Testis (tissue), 3 donors: ENCODE measurements around the gene SNRPN. TPM values are rescaled to one million over a fixed set of nuclear protein-coding genes. Genes with fewer than 3 reads are reported as not detected.
"Not testable (repeated sequence)": the region's sequence is repeated elsewhere in the genome, so short reads cannot be mapped to it uniquely, and the experiment has no call there.

ENCODE experiments used
- DNase-seq: peaks from one replicate; pipeline ENCODE4 v3.0.0-alpha.2; 2019
- H3K27ac ChIP-seq, 2 donors: fragments of 200-600 bp; sonication (generic); one replicate each; pipeline ENCODE4 v1.5.1; 2019
- H3K27me3 ChIP-seq: fragments of 200-600 bp; sonication (generic); one replicate; pipeline ENCODE4 v1.5.1; 2019
- H3K36me3 ChIP-seq: fragments of 200-600 bp; sonication (generic); one replicate; pipeline ENCODE4 v1.5.1; 2017; ENCODE audit warnings: low read depth; ENCODE audit errors: missing control alignments
- H3K4me1 ChIP-seq: fragments of 200-600 bp; sonication (generic); one replicate; pipeline ENCODE4 v1.5.1; 2019
- H3K4me3 ChIP-seq, 2 donors: fragments of 200-600 bp; sonication (generic); one replicate each; pipeline ENCODE4 v1.5.1; 2017 to 2019
- H3K9me3 ChIP-seq: fragments of 200-600 bp; sonication (generic); one replicate; pipeline ENCODE4 v1.5.1; 2017
- POLR2A ChIP-seq: fragments of 450-650 bp; IDR thresholded peaks from one replicate; pipeline ENCODE4 v1.6.1; 2017; ENCODE audit warnings: antibody characterized with exemption, mild to moderate bottlenecking, moderate library complexity
- whole genome bisulfite sequencing, 2 donors: methylation state at CpG; one replicate each; pipeline ENCODE4 v1.1.5; 2018; 5-methylcytosine and 5-hydroxymethylcytosine counted together
- intact Hi-C: fragments of 100-400 bp; cut with DNase I; formaldehyde crosslinking; loops from one replicate; pipeline ENCODE4 v1.15.1; 2023; ENCODE audit warnings: low total_unique reads
- polyA plus RNA-seq: library from polyadenylated mRNA; stranded (reverse); fragments of 350-450 nt; fragmentation: Illumina TruSeq; extraction: RNeasy Lipid Tissue Mini Kit (QIAGEN cat#74804); gene quantifications from one replicate; pipeline ENCODE4 v1.2.3, GENCODE V29; 2014; ENCODE audit warnings: low read depth, low replicate concordance; ENCODE audit not compliant: insufficient read depth
- total RNA-seq, 2 donors: library from RNA; depleted of rRNA; stranded (reverse); fragments of >200 nt; gene quantifications; one replicate each; pipeline ENCODE4 v1.2.3, GENCODE V29; 2016
- TF ChIP-seq, protein P1 (sequence below), 3 experiments: fragments of 450-650 bp in 2 of 3; fragments of 200-600 bp in 1 of 3; sonication (generic) in 1 of 3; IDR thresholded peaks; one replicate each; pipeline ENCODE4 v1.5.1; 2016 to 2019; ENCODE audit warnings: antibody characterized with exemption in 3 of 3, mild to moderate bottlenecking in 2 of 3, moderate library complexity in 1 of 3

Gene SNRPN
- total and polyA plus RNA-seq, 3 donors from 2014 or later, result 127 to 180 (median 132) TPM

DNA sequence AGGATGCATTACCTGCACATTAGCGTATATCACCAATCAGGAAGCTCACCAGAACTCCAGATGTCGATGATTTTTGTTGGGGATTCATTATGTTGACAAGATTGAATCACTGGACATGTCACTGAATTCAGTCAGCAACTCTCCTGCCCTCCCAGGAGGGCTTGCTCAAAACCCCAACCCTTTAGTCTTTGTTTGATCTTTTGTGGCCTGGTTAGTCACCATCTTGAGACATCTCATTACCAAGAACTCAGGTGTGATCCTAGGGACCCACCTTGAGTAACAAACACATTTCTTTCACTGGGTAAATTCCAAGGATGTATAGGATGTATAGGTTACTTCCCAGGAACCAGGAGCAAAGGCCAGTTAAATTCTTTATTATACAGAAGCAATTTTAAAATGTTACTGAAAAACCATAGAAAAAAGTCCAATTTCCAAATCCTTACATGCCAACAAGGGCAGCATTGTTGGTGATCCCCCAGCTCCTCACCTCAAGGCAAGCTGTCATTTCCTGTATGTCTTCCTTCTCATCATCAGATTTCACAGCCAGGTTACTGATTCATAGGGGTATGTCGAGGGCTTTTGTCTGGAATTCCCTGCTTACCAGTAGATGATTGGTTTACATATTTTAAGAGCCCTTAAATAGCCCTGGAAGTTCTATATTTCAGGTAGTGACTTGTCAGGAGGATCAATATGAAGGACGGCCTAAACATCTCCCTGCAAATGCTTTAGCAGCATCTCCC is 11.7 kb downstream of the SNRPN start:
- intact Hi-C loops, result no loop called here
- Histone ChIP-seq H3K27me3 (no peaks in the 10 kb centered on the region), H3K36me3 (no peaks in the 10 kb centered on the region), H3K4me3 (no peak overlapping the region), H3K4me1 (no peaks in the 10 kb centered on the region), H3K27ac (no peak overlapping the region), H3K9me3 (no peaks in the 10 kb centered on the region)
- DNase-seq, result no peak
- TF ChIP-seq, protein P1, sequence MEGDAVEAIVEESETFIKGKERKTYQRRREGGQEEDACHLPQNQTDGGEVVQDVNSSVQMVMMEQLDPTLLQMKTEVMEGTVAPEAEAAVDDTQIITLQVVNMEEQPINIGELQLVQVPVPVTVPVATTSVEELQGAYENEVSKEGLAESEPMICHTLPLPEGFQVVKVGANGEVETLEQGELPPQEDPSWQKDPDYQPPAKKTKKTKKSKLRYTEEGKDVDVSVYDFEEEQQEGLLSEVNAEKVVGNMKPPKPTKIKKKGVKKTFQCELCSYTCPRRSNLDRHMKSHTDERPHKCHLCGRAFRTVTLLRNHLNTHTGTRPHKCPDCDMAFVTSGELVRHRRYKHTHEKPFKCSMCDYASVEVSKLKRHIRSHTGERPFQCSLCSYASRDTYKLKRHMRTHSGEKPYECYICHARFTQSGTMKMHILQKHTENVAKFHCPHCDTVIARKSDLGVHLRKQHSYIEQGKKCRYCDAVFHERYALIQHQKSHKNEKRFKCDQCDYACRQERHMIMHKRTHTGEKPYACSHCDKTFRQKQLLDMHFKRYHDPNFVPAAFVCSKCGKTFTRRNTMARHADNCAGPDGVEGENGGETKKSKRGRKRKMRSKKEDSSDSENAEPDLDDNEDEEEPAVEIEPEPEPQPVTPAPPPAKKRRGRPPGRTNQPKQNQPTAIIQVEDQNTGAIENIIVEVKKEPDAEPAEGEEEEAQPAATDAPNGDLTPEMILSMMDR (IDR thresholded peaks at IDR 0.05), result no peak
- TF ChIP-seq POLR2A, result no peak
- WGBS, 2 donors, result 77 to 80% methylated on average over 4 of the region's 4 CpGs

GRCh38 chr15:24971052-24971451 is 16.3 kb downstream of the SNRPN start:
- H3K4me1 ChIP-seq, result no peaks in the 10 kb centered on the region
- no peaks in the 10 kb centered on the region for H3K9me3 ChIP-seq
- intact Hi-C loops, result no loop called here
- H3K36me3 ChIP-seq, result no peaks in the 10 kb centered on the region
- H3K4me3 ChIP-seq, result no peak overlapping the region
- no peak overlapping the region for H3K27ac ChIP-seq
- whole genome bisulfite sequencing, 2 donors, result 49 to 53% methylated on average over 3 of the region's 3 CpGs
- TF ChIP-seq, protein P1 (IDR thresholded peaks at IDR 0.05), result no peak
- no peak for TF ChIP-seq POLR2A
- H3K27me3 ChIP-seq, result no peaks in the 10 kb centered on the region
- no peak for DNase-seq

- DNase-seq, result no peak
- Histone ChIP-seq H3K27ac (no peak overlapping the region), H3K4me3 (no peak overlapping the region), H3K9me3 (no peaks in the 10 kb centered on the region), H3K36me3 (no peaks in the 10 kb centered on the region), H3K27me3 (no peaks in the 10 kb centered on the region), H3K4me1 (no peaks in the 10 kb centered on the region)
- 95 to 96% methylated on average over 8 of the region's 8 CpGs for WGBS, 2 donors
- TF ChIP-seq POLR2A, result no peak
- TF ChIP-seq, protein P1 (IDR thresholded peaks at IDR 0.05), result no peak
- intact Hi-C loops, result no loop called here
Observed at GRCh38 chr15:24971772-24972171, 17.0 kb downstream of the SNRPN start.

DNA sequence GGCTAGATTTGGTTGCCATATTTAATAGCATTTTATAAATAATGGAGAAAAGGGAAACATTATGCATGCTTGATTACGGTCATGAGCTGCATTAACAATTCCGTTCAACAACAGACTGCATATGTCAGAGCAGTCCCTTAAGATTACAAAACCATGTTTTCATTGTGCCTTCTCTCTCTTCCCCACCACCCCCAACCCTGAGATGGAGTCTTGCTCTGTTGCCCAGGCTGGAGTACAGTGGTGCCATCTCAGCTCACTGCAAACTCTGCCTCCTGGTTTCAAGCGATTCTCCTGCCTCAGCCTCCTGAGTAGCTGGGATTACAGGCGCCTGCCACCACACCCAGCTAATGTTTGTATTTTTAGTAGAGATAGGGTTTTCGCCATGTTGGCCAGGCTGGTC is 17.9 kb downstream of the SNRPN start:
- WGBS, 2 donors, result 84 to 91% methylated on average over 5 of the region's 5 CpGs
- intact Hi-C loops, result not testable (repeated sequence)

DNA sequence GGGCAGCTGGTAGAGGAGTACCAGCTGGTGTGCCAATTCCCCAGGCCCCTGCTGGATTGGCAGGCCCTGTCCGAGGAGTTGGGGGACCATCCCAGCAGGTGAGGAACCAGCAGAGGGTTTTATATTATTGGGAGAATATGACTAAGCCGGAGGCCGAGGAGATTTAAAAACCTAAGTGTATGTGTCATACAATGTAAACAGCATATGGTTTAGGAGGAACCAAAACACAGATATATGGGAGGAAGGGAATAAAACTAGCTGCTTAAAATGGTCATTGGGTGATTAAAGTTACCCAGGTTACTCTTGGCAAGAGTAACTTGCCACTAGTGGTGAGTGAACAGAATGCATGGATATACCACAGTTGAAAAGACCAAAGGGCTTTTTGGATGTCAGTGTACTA is 22.1 kb downstream of the SNRPN start:
- 85 to 93% methylated on average over 3 of the region's 3 CpGs for WGBS, 2 donors
- Histone ChIP-seq H3K4me3 (no peak overlapping the region), H3K27ac (no peak overlapping the region), H3K36me3 (no peaks in the 10 kb centered on the region), H3K27me3 (no peaks in the 10 kb centered on the region), H3K9me3 (no peaks in the 10 kb centered on the region), H3K4me1 (no peaks in the 10 kb centered on the region)
- no peak for DNase-seq
- no peak for TF ChIP-seq POLR2A
- TF ChIP-seq, protein P1 (IDR thresholded peaks at IDR 0.05), result no peak
- intact Hi-C loops, result no loop called here

More for the DNA sequence above, 17.9 kb downstream of the SNRPN start:
- not testable (repeated sequence) for H3K27ac ChIP-seq, H3K27me3 ChIP-seq, H3K9me3 ChIP-seq, DNase-seq, H3K4me3 ChIP-seq, H3K36me3 ChIP-seq, H3K4me1 ChIP-seq
